HepG2 (cell line): ENCODE data around the gene GSAP. TPM values are rescaled to one million over a fixed set of nuclear protein-coding genes. Genes with fewer than 3 reads are reported as not detected.

Source experiments
- ATAC-seq: fragments of 200-7000 bp; cut with Tn5 transposase; 3 replicates; pipeline ENCODE4 v1.9.1; 2020; ENCODE audit warnings: mild to moderate bottlenecking, moderate library complexity
- BruUV-seq: library from RNA; stranded (reverse); fragments of 400-500 nt; replicated peaks from 2 replicates; lab custom pipeline; 2021; lab: Mats Ljungman, UMichigan
- CTCF ChIA-PET: fragments of 300-600 bp; formaldehyde crosslinking; extraction: SDS; loops from one replicate; lab custom pipeline; 2021; ENCODE audit warnings: low total read pairs, inconsistent platforms, low intra/inter-chr PET ratio; lab: Yijun Ruan, JAX
- POLR2A ChIA-PET: fragments of 350-600 bp; sonication (Branson Sonifier 250); formaldehyde crosslinking; loops from one replicate; lab custom pipeline; 2020; ENCODE audit warnings: antibody characterized with exemption, inconsistent platforms; lab: Yijun Ruan, JAX
- DNase-seq: peaks from one replicate; pipeline ENCODE4 v3.0.0-alpha.2; 2015; ENCODE audit warnings: low spot score
- FAIRE-seq: peaks from 3 replicates; lab custom pipeline; 2011; peaks lifted over from hg19 to GRCh38; lab: Jason Lieb, UNC
- H2AFZ ChIP-seq: one replicate; pipeline ENCODE4 v1.6.1; 2011; ENCODE audit warnings: low read length, inconsistent platforms
- H3K27ac ChIP-seq: fragments of 300-600 bp; 3 replicates; pipeline ENCODE4 v1.8.0; 2011; ENCODE audit warnings: mixed run types, mild to moderate bottlenecking, mixed read lengths, low read length, inconsistent platforms; ENCODE audit not compliant: insufficient read depth; ENCODE audit errors: extremely low read length
- H3K27me3 ChIP-seq, 2 experiments: fragments of 200-600 bp in 1 of 2; 2 replicates in 1 of 2; 3 replicates in 1 of 2; pipeline versions ENCODE4 v1.6.0 to v1.8.0; 2011; ENCODE audit warnings: low read length in 2 of 2, mild to moderate bottlenecking in 2 of 2, moderate library complexity in 2 of 2, inconsistent platforms in 1 of 2; ENCODE audit not compliant: insufficient read depth in 2 of 2, control insufficient read depth in 1 of 2
- H3K36me3 ChIP-seq, 2 experiments: fragments of 200-600 bp in 1 of 2; replicated peaks in 1 of 2; 2 replicates in 1 of 2; 3 replicates in 1 of 2; pipeline versions ENCODE4 v1.5.1 to v1.8.0; 2011; ENCODE audit warnings: low read length in 2 of 2, inconsistent platforms in 1 of 2; ENCODE audit not compliant: insufficient read depth in 2 of 2, control insufficient read depth in 1 of 2
- H3K4me1 ChIP-seq: 2 replicates; pipeline ENCODE4 v1.5.1; 2012; ENCODE audit warnings: low read length, inconsistent platforms; ENCODE audit not compliant: insufficient read depth
- H3K4me2 ChIP-seq: 2 replicates; pipeline ENCODE4 v1.6.0; 2011; ENCODE audit warnings: low read depth, low read length, inconsistent platforms
- H3K4me3 ChIP-seq, 3 experiments: fragments of 200-600 bp in 1 of 3; sonication (generic), shearing (Covaris generic) in 1 of 3; replicated peaks in 1 of 3; 2 replicates each; pipeline ENCODE4 v1.5.1; 2011 to 2016; ENCODE audit warnings: low read length in 3 of 3, inconsistent platforms in 2 of 3, low read depth in 2 of 3, mild to moderate bottlenecking in 2 of 3, control low read depth in 1 of 3, mixed read lengths in 1 of 3; ENCODE audit not compliant: insufficient read depth in 1 of 3
- H3K79me2 ChIP-seq: one replicate; pipeline ENCODE4 v1.6.1; 2011; ENCODE audit warnings: low read length, inconsistent platforms; ENCODE audit not compliant: insufficient read depth
- H3K9ac ChIP-seq: 2 replicates; pipeline ENCODE4 v1.6.0; 2011; ENCODE audit warnings: mild to moderate bottlenecking, low read depth, low read length, inconsistent platforms; ENCODE audit not compliant: insufficient read depth
- H3K9me3 ChIP-seq: 2 replicates; pipeline ENCODE4 v1.5.1; 2012; ENCODE audit warnings: mild to moderate bottlenecking, low read length
- H4K20me1 ChIP-seq: 2 replicates; pipeline ENCODE4 v1.6.0; 2011; ENCODE audit warnings: inconsistent platforms, mild to moderate bottlenecking, low read length, moderate library complexity; ENCODE audit not compliant: insufficient read depth
- AKNA ChIP-seq: sonication (generic); formaldehyde crosslinking; IDR thresholded peaks from 2 replicates; pipeline ENCODE4 v1.4.0; 2020; ENCODE audit warnings: missing genetic modification reagents, borderline replicate concordance
- ATM ChIP-seq: fragments of 450-650 bp; IDR thresholded peaks from 2 replicates; pipeline ENCODE4 v1.7.1; 2017; ENCODE audit warnings: mild to moderate bottlenecking, borderline replicate concordance
- CCAR2 ChIP-seq: fragments of 200-400 bp; formaldehyde crosslinking; optimal IDR thresholded peaks from 2 replicates; pipeline ENCODE3; 2018; ENCODE audit warnings: low read depth, mild to moderate bottlenecking, low read length, moderate library complexity
- CHD2 ChIP-seq: IDR thresholded peaks from 2 replicates; pipeline ENCODE4 v1.6.1; 2011; ENCODE audit warnings: low read depth, low read length, improper control_type of control experiment
- HNRNPH1 ChIP-seq: fragments of 200-400 bp; formaldehyde crosslinking; optimal IDR thresholded peaks from 2 replicates; pipeline ENCODE3; 2017; ENCODE audit warnings: mild to moderate bottlenecking, low read depth, low read length
- JUND ChIP-seq: sonication (generic); formaldehyde crosslinking; IDR thresholded peaks from 2 replicates; pipeline ENCODE4 v1.8.0; 2022; ENCODE audit warnings: mild to moderate bottlenecking, missing genetic modification reagents
- KDM6A ChIP-seq: IDR thresholded peaks from 2 replicates; pipeline ENCODE4 v1.6.1; 2016; ENCODE audit warnings: low read depth
- NFKBIZ ChIP-seq: IDR thresholded peaks from 2 replicates; pipeline ENCODE4 v1.6.1; 2018; ENCODE audit warnings: missing genetic modification reagents, missing compliant biosample characterization
- ZBTB1 ChIP-seq: sonication (generic); formaldehyde crosslinking; IDR thresholded peaks from 2 replicates; pipeline ENCODE4 v1.4.0; 2020; ENCODE audit warnings: missing genetic modification reagents, borderline replicate concordance
- ZEB1 ChIP-seq: IDR thresholded peaks from 2 replicates; pipeline ENCODE4 v1.6.1; 2012; ENCODE audit warnings: mild to moderate bottlenecking, low read depth, inconsistent platforms; ENCODE audit not compliant: insufficient replicate concordance
- WGBS: methylation state at CpG from one replicate; pipeline ENCODE4 v1.1.6; 2017; ENCODE audit warnings: low lambda C conversion rate; 5-methylcytosine and 5-hydroxymethylcytosine counted together
- in situ Hi-C: cut with HindIII; loops from 2 replicates; pipeline ENCODE4 v1.10.0; 2017; ENCODE audit warnings: low pct_unique_long_range_greater_than_20kb; ENCODE audit not compliant: extremely low pct_ligation_motif_present
- intact Hi-C: fragments of 100-400 bp; cut with micrococcal nuclease; formaldehyde crosslinking; loops from one replicate; pipeline ENCODE4 v1.10.0; 2022; ENCODE audit not compliant: unreplicated experiment
- polyA plus RNA-seq, 8 experiments: library from polyadenylated mRNA; depleted of rRNA in 3 of 8; stranded (reverse) in 7 of 8; unstranded in 1 of 8; fragments of >200 nt; fragmentation: Illumina TruSeq in 4 of 8; extraction: Trizol in 4 of 8; gene quantifications; 2 replicates each; pipeline versions ENCODE4 v1.2.1 to v1.2.3, GENCODE V29; 2011 to 2016; ENCODE audit warnings: low read depth in 4 of 8, missing spikeins in 1 of 8, mixed read lengths in 1 of 8; ENCODE audit not compliant: insufficient read depth in 1 of 8
- total RNA-seq, 5 experiments: library from RNA; depleted of rRNA; stranded (reverse); fragments of >200 nt; fragmentation: Illumina TruSeq; extraction: Trizol; gene quantifications; 2 replicates each; pipeline ENCODE4 v1.2.3, GENCODE V29; 2016; ENCODE audit warnings: low read depth in 1 of 5
- TF ChIP-seq, protein P1 (sequence below): sonication (generic); formaldehyde crosslinking; IDR thresholded peaks from 2 replicates; pipeline ENCODE4 v1.8.0; 2022; ENCODE audit warnings: mild to moderate bottlenecking, missing genetic modification reagents, moderate library complexity
- TF ChIP-seq, protein P2 (sequence below): sonication (generic); formaldehyde crosslinking; IDR thresholded peaks from 2 replicates; pipeline ENCODE4 v1.5.1; 2020; ENCODE audit warnings: mild to moderate bottlenecking, missing genetic modification reagents
- TF ChIP-seq, protein P3 (sequence below), 2 experiments: sonication (generic) in 1 of 2; formaldehyde crosslinking in 1 of 2; IDR thresholded peaks; 2 replicates each; pipeline versions ENCODE4 v1.4.0 to v1.6.1; 2018 to 2020; ENCODE audit warnings: missing genetic modification reagents in 2 of 2, borderline replicate concordance in 1 of 2, low read depth in 1 of 2, mild to moderate bottlenecking in 1 of 2, missing biosample characterization in 1 of 2

GSAP gene
- total and polyA plus RNA-seq, 2 of the 13 experiments (the other 11 are each of a cell fraction or from before 2014, with no cell fraction given), result 34.6 to 40.6 TPM

GRCh38 chr7:77456696-77457095 is 40.5 kb upstream of the GSAP start:
- in situ Hi-C loops (loop anchor here (5.0 kb wide), 1 partner anchor 81 kb away; the partner anchor contains the start of gene PTPN12), intact Hi-C loops (no loop called here)
- ChIA-PET POLR2A (no interaction called here), CTCF (no interaction called here)
- H3K4me1 ChIP-seq, result peaks cover 77% of the 10 kb centered on the region
- H3K4me2 ChIP-seq, result no peak overlapping the region
- no peaks in the 10 kb centered on the region for H3K36me3 ChIP-seq
- no peaks in the 10 kb centered on the region for H3K79me2 ChIP-seq
- H3K27ac ChIP-seq, result no peak overlapping the region
- 92% methylated on average over 4 of the region's 4 CpGs for WGBS
- no peak overlapping the region for H2AFZ ChIP-seq
- ATAC-seq, result no peak
- DNase-seq, result no peak
- no peaks in the 10 kb centered on the region for H4K20me1 ChIP-seq
- H3K4me3 ChIP-seq, result no peak overlapping the region
- H3K27me3 ChIP-seq, result no peaks in the 10 kb centered on the region
- no peak for FAIRE-seq
- BruUV-seq, result no TSS peak
- no peak overlapping the region for H3K9ac ChIP-seq
- H3K9me3 ChIP-seq, result no peaks in the 10 kb centered on the region
- TF ChIP-seq HNRNPH1 (no peak), ZEB1 (no peak), JUND (no peak), ATM (no peak), CHD2 (no peak), AKNA (CRISPR knock-in tag) (no peak), CCAR2 (no peak), KDM6A (no peak), ZBTB1 (CRISPR knock-in tag) (no peak), NFKBIZ (no peak)
- TF ChIP-seq, protein P1, sequence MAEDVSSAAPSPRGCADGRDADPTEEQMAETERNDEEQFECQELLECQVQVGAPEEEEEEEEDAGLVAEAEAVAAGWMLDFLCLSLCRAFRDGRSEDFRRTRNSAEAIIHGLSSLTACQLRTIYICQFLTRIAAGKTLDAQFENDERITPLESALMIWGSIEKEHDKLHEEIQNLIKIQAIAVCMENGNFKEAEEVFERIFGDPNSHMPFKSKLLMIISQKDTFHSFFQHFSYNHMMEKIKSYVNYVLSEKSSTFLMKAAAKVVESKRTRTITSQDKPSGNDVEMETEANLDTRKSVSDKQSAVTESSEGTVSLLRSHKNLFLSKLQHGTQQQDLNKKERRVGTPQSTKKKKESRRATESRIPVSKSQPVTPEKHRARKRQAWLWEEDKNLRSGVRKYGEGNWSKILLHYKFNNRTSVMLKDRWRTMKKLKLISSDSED (CRISPR knock-in tag), result no peak
- TF ChIP-seq, protein P2, sequence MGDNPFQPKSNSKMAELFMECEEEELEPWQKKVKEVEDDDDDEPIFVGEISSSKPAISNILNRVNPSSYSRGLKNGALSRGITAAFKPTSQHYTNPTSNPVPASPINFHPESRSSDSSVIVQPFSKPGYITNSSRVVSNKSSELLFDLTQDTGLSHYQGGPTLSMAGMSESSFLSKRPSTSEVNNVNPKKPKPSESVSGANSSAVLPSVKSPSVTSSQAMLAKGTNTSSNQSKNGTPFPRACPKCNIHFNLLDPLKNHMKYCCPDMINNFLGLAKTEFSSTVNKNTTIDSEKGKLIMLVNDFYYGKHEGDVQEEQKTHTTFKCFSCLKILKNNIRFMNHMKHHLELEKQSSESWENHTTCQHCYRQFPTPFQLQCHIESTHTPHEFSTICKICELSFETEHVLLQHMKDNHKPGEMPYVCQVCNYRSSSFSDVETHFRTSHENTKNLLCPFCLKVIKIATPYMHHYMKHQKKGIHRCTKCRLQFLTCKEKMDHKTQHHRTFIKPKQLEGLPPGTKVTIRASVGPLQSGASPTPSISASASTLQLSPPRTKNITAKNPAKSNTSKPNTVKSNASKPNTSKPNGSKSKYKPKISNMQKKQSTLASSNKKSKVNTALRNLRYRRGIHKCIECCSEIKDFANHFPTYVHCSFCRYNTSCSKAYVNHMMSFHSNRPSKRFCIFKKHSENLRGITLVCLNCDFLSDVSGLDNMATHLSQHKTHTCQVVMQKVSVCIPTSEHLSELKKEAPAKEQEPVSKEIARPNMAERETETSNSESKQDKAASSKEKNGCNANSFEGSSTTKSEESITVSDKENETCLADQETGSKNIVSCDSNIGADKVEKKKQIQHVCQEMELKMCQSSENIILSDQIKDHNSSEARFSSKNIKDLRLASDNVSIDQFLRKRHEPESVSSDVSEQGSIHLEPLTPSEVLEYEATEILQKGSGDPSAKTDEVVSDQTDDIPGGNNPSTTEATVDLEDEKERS (CRISPR knock-in tag), result no peak
- TF ChIP-seq, protein P3, sequence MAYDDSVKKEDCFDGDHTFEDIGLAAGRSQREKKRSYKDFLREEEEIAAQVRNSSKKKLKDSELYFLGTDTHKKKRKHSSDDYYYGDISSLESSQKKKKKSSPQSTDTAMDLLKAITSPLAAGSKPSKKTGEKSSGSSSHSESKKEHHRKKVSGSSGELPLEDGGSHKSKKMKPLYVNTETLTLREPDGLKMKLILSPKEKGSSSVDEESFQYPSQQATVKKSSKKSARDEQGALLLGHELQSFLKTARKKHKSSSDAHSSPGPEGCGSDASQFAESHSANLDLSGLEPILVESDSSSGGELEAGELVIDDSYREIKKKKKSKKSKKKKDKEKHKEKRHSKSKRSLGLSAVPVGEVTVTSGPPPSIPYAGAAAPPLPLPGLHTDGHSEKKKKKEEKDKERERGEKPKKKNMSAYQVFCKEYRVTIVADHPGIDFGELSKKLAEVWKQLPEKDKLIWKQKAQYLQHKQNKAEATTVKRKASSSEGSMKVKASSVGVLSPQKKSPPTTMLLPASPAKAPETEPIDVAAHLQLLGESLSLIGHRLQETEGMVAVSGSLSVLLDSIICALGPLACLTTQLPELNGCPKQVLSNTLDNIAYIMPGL (CRISPR knock-in tag; IDR thresholded peaks at IDR 0.05; ENCODE audit: borderline replicate concordance in 1 of 2, low read depth in 1 of 2), result no peak
